WERI-Rb-1 (cell line): ENCODE measurements around the gene GPLD1.

Experiments used
- DNase-seq: peaks from one replicate; pipeline ENCODE4 v3.0.0-alpha.2; 2020
- H3K27ac ChIP-seq: fragments of 250-450 bp; sonication (Bioruptor Pico); 2 replicates; pipeline ENCODE4 v1.5.1; 2020; ENCODE audit warnings: mild to moderate bottlenecking, moderate library complexity
- H3K27me3 ChIP-seq: fragments of 250-450 bp; sonication (Bioruptor Pico); 2 replicates; pipeline ENCODE4 v1.5.1; 2021; ENCODE audit warnings: mild to moderate bottlenecking, low read depth, moderate library complexity; ENCODE audit not compliant: insufficient read depth, severe bottlenecking
- H3K36me3 ChIP-seq: fragments of 250-450 bp; sonication (Bioruptor Pico); 2 replicates; pipeline ENCODE4 v1.5.1; 2020; ENCODE audit warnings: mild to moderate bottlenecking, moderate library complexity
- H3K4me3 ChIP-seq: 2 replicates; pipeline ENCODE4 v1.5.1; 2011; ENCODE audit warnings: low read depth, mild to moderate bottlenecking, control low read depth, low read length
- H3K9me3 ChIP-seq: fragments of 250-450 bp; sonication (Bioruptor Pico); 2 replicates; pipeline ENCODE4 v1.5.1; 2021; ENCODE audit warnings: mild to moderate bottlenecking, moderate library complexity; ENCODE audit not compliant: severe bottlenecking
- CTCF ChIP-seq: IDR thresholded peaks from 2 replicates; pipeline ENCODE4 v1.5.1; 2011; ENCODE audit warnings: low read depth, mild to moderate bottlenecking, control low read depth, inconsistent platforms, low read length

GPLD1 gene

DNA sequence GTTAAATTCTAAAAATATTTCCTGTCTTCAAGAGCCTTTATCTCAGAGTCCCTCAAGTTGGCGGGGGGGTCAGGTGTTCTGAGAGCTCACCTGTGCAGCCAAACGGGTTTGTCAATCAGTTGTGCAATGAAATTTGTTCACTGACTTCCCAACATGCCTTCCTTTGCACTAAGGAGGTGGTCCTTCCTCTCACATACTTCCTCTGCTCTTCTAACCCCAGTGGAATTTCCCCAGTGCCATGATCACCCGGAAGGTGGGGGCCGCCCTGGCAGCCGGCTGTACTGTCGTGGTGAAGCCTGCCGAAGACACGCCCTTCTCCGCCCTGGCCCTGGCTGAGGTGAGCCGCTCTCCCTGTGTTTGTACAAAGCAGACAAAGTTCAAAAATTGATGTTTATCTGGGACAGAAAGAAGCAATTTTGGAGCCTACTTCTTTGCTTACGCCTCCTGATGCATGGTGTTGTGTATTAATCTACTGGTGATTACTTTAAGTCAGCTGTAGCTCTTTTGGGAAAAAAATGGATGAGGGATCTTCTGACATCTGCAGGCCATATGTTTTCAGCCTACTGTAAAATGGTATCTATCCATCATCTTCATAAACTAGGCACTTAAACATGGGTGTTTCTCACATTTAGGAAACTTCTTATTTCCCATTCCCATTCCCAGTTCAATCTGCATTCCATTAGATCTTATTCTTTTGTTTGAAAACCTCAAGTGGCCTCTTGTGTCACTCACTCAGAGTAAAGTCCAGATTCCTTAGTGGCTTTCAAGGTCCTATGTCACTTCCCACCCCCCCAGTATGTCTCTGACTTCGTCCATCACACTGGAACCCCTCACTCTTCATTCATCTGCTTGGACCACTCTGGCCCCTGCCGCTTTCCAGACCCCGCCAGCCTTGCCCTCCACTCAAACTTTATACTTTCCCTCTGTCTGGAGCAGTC, 15.5 kb upstream of the GPLD1 start:
- Histone ChIP-seq H3K4me3 (no peak overlapping the region), H3K36me3 (no peaks in the 10 kb centered on the region; the same call in none of the 2 replicates), H3K27me3 (no peaks in the 10 kb centered on the region), H3K27ac (no peak overlapping the region), H3K9me3 (no peaks in the 10 kb centered on the region)
- no peak for DNase-seq
- no peak for TF ChIP-seq CTCF

DNA sequence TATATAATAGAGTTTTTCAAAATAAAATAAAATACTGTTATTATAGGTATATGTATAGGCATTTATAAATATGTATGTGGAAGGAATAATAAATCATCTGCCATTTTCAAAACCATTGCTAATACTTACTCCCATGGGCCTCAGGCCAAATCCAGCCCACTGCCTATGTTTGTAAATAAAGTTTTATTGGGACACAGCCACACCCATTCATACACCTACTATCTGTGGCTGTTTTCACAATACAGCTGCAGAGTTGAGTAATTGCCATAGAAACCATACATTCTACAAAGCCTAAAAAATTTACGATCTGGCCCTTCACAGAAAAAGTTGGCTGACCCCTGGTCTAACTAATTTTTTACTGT, 14.9 kb upstream of the GPLD1 start:
- no peaks in the 10 kb centered on the region; the same call in none of the 2 replicates for H3K36me3 ChIP-seq

DNA sequence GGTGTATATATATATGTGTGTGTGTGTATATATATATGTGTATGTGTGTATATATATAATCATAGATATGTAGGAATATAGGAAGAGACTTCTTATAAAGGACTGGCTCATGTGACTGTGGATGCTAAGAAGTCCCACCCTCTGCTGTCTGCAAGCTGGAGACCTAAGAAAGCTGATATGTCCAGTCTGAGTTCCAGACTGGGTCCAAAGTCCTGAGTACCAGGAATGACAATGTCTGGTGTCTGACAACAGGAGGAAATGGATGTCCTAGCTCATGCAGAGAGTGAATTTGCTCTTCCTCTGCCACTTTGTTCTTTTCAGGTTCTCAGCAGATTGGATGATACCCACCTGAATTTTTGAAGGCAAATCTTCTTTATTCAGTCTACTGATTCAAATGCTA, 12.5 kb upstream of the GPLD1 start:
- no peak for TF ChIP-seq CTCF
- no peak for DNase-seq
- Histone ChIP-seq H3K36me3 (peaks cover 6% of the 10 kb centered on the region), H3K27ac (no peak overlapping the region), H3K4me3 (no peak overlapping the region), H3K9me3 (peaks cover under 1% of the 10 kb centered on the region), H3K27me3 (no peaks in the 10 kb centered on the region)

More for the DNA sequence above, 14.9 kb upstream of the GPLD1 start:
- H3K27me3 ChIP-seq: no peaks in the 10 kb centered on the region
- no peak for DNase-seq
- no peak overlapping the region for H3K27ac ChIP-seq
- H3K9me3 ChIP-seq: no peaks in the 10 kb centered on the region
- no peak overlapping the region for H3K4me3 ChIP-seq
- no peak for TF ChIP-seq CTCF

DNA sequence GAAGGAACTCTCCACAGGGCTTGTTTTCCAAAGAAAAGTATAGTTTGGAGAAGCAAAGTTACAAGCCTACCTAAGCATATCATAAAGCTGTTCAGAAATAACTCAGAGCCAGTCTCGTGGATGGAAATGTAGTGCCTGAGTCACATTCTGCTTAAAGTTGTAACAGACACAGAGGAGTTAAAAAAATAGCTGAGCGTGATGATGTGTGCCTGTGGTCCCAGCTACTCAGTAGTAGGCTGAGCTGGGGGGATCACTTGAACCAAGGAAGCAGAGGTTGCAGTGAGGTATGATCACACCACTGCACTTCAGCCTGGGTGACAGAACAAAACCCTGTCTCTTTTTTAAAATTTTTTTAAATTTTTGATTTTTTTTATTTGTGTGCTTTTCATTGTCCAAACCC, 12.0 kb upstream of the GPLD1 start:
- H3K27me3 ChIP-seq: no peaks in the 10 kb centered on the region
- peaks cover 10% of the 10 kb centered on the region; the same call in 1 of the 2 replicates for H3K36me3 ChIP-seq
- no peak for DNase-seq
- TF ChIP-seq CTCF: no peak
- H3K9me3 ChIP-seq: peaks cover 3% of the 10 kb centered on the region
- no peak overlapping the region for H3K27ac ChIP-seq
- H3K4me3 ChIP-seq: no peak overlapping the region

- TF ChIP-seq CTCF: no peak
- H3K36me3 ChIP-seq: peaks cover 10% of the 10 kb centered on the region; the same call in 1 of the 2 replicates
- DNase-seq: no peak
- H3K27ac ChIP-seq: no peak overlapping the region
- H3K4me3 ChIP-seq: no peak overlapping the region
- peaks cover 3% of the 10 kb centered on the region for H3K9me3 ChIP-seq
- H3K27me3 ChIP-seq: no peaks in the 10 kb centered on the region
Measured at GRCh38 chr6:24500683-24501082, 11.3 kb upstream of the GPLD1 start.
